Colonic mucosa (tissue), 4 donors: ENCODE data around the gene NTMT1. TPM values are rescaled to one million over a fixed set of nuclear protein-coding genes. Genes with fewer than 3 reads are reported as not detected.

ENCODE experiments used
- DNase-seq: peaks from one replicate; pipeline ENCODE4 v3.0.0-alpha.2; 2020
- H3K27ac ChIP-seq: fragments of 200-600 bp; one replicate; pipeline ENCODE4 v1.8.0; 2021
- H3K27me3 ChIP-seq: fragments of 200-600 bp; one replicate; pipeline ENCODE4 v1.8.0; 2021
- H3K36me3 ChIP-seq: fragments of 200-600 bp; one replicate; pipeline ENCODE4 v1.8.0; 2021
- H3K4me1 ChIP-seq: fragments of 200-600 bp; one replicate; pipeline ENCODE4 v1.8.0; 2021; ENCODE audit warnings: mild to moderate bottlenecking
- H3K4me3 ChIP-seq: fragments of 200-600 bp; one replicate; pipeline ENCODE4 v1.8.0; 2021
- H3K9ac ChIP-seq, 2 donors: one replicate each; pipeline ENCODE4 v1.7.0; 2013; ENCODE audit warnings: control low read depth in 2 of 2, low read depth in 2 of 2, low read length in 2 of 2
- H3K9me3 ChIP-seq: fragments of 200-600 bp; one replicate; pipeline ENCODE4 v1.8.0; 2021
- intact Hi-C: fragments of 100-400 bp; cut with DNase I; formaldehyde crosslinking; loops from one replicate; pipeline ENCODE4 v1.14.1; 2022
- total RNA-seq, 2 donors: library from RNA; stranded (reverse); fragmentation: NEBNext Ultra II Directional in 1 of 2; extraction: Animal tissue kit (Norgen Biotek cat#: 25700) in 1 of 2; gene quantifications; one replicate each; pipeline ENCODE4 v1.2.1, GENCODE V29; 2021
- TF ChIP-seq, protein P1 (sequence below): fragments of 200-600 bp; IDR thresholded peaks from one replicate; pipeline ENCODE4 v1.8.0; 2022; ENCODE audit warnings: antibody characterized with exemption, mild to moderate bottlenecking
- donor health status: healthy.
- donor health status: DM: no; HTN: no; CAD: no.
- donor health status: DM: no; HTN: no; CAD: no.

Gene NTMT1
- total RNA-seq, 2 donors from 2014 or later: 25.3 to 50.2 TPM

DNA sequence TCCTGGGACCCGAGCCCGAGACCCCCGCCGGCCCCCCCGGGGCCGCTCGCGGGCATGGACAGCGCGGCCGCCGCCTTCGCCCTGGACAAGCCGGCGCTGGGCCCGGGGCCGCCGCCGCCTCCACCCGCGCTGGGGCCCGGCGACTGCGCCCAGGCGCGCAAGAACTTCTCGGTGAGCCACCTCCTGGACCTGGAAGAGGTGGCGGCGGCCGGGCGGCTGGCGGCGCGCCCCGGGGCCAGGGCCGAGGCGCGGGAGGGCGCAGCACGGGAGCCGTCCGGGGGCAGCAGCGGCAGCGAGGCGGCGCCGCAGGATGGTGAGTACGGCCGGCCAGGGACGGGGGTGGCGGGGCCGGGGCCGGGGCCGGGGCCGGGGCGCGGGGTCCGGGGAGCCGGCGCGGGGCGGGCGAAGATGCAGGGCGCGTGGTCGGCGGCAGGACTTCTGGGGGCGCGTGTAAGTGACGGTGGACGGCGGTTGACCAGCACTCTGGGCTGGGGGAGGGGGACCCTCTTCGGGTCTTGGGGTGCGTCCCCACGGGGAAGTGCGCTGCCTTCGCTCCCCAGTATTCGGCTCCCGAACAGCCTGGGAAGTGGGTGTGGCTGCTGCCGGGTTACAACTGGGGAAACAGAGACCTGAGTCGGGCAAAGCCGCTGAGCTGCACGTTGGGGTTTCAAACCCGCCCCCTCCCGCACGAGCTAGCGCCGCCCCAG lies 40.0 kb downstream of the NTMT1 start:
- peaks cover 24% of the 10 kb centered on the region for H3K27me3 ChIP-seq
- DNase-seq: no peak
- H3K9me3 ChIP-seq: no peaks in the 10 kb centered on the region
- no peak overlapping the region for H3K27ac ChIP-seq
- intact Hi-C loops: no loop called here
- no peak overlapping the region for H3K9ac ChIP-seq
- H3K4me1 ChIP-seq: peaks cover 4% of the 10 kb centered on the region
- peak overlapping the region; percentile 7 for H3K4me3 ChIP-seq
- TF ChIP-seq, protein P1, sequence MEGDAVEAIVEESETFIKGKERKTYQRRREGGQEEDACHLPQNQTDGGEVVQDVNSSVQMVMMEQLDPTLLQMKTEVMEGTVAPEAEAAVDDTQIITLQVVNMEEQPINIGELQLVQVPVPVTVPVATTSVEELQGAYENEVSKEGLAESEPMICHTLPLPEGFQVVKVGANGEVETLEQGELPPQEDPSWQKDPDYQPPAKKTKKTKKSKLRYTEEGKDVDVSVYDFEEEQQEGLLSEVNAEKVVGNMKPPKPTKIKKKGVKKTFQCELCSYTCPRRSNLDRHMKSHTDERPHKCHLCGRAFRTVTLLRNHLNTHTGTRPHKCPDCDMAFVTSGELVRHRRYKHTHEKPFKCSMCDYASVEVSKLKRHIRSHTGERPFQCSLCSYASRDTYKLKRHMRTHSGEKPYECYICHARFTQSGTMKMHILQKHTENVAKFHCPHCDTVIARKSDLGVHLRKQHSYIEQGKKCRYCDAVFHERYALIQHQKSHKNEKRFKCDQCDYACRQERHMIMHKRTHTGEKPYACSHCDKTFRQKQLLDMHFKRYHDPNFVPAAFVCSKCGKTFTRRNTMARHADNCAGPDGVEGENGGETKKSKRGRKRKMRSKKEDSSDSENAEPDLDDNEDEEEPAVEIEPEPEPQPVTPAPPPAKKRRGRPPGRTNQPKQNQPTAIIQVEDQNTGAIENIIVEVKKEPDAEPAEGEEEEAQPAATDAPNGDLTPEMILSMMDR: no peak
- no peaks in the 10 kb centered on the region for H3K36me3 ChIP-seq

DNA sequence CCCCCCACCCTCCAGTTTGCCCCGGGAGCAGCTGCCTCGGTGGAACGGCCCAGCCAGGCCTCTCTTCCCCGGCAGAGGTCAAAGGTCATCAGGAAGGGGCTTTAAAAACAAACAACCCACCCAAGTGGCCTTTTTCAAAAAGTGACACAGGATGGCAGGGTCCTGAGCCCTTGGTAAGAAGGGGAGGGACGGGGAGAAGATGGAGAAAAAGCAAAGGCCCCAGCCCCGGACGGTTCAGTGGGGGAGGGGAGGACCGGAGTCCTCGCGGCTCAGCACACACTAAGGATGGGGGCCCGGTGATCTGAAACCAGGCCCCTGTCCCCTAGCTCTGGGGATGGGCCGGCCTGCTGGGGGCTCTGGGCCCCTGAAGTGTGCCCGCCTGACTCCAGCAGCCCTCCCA lies 40.6 kb downstream of the NTMT1 start:
- Histone ChIP-seq H3K36me3 (no peaks in the 10 kb centered on the region), H3K4me1 (peaks cover 4% of the 10 kb centered on the region), H3K9ac (no peak overlapping the region), H3K27me3 (peaks cover 24% of the 10 kb centered on the region), H3K4me3 (peak overlapping the region; percentile 7), H3K27ac (no peak overlapping the region), H3K9me3 (no peaks in the 10 kb centered on the region)
- TF ChIP-seq, protein P1: no peak
- intact Hi-C loops: no loop called here
- DNase-seq: no peak

DNA sequence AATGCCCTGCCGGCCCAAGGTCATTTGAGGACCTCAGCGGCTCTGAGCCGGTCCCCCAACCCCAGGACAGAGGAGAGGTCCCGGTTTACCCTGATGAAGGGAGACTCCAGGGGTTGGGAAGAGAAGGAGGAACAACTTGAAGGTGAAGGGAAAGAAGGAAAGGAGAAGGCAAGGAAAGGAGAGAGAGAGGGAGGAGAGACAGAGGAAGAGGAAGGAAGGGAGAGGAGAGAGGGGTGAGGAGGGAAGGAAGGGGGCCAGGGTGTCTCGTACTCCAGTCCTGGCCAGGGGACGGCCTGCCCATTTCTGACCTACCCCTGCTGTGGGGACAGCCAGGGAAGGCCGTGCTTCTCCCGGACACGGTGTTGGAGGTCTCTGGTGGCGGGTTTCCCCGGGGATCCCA lies 41.4 kb downstream of the NTMT1 start:
- Histone ChIP-seq H3K27me3 (peaks cover 24% of the 10 kb centered on the region), H3K4me1 (peaks cover 4% of the 10 kb centered on the region), H3K9me3 (no peaks in the 10 kb centered on the region), H3K36me3 (no peaks in the 10 kb centered on the region), H3K4me3 (no peak overlapping the region), H3K27ac (no peak overlapping the region), H3K9ac (no peak overlapping the region)
- intact Hi-C loops: no loop called here
- no peak for DNase-seq
- TF ChIP-seq, protein P1: no peak

DNA sequence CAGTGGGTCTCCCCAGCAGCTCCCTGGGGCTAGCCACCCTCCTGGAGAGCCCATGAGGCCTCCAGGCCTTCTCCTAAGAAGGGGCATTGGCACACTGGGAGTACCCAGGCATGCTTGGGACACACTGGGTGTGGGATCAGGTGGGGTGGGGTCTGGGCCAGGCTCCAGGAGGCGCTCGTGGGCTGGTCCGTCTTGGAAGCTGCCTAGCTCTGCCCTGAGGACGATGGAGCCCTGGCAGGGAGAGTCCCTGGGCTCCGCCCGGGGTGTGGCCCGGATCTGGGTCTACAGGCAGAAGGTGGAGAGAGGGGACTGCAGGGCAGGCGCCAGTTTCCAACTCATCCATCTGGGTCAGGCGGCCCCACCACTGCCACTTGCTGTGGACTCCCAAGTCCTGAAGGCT lies 41.9 kb downstream of the NTMT1 start:
- Histone ChIP-seq H3K27ac (no peak overlapping the region), H3K4me1 (peaks cover 4% of the 10 kb centered on the region), H3K27me3 (peaks cover 24% of the 10 kb centered on the region), H3K9me3 (no peaks in the 10 kb centered on the region), H3K4me3 (no peak overlapping the region), H3K9ac (no peak overlapping the region), H3K36me3 (no peaks in the 10 kb centered on the region)
- DNase-seq: peak; percentile 52
- intact Hi-C loops: no loop called here
- TF ChIP-seq, protein P1: no peak

DNA sequence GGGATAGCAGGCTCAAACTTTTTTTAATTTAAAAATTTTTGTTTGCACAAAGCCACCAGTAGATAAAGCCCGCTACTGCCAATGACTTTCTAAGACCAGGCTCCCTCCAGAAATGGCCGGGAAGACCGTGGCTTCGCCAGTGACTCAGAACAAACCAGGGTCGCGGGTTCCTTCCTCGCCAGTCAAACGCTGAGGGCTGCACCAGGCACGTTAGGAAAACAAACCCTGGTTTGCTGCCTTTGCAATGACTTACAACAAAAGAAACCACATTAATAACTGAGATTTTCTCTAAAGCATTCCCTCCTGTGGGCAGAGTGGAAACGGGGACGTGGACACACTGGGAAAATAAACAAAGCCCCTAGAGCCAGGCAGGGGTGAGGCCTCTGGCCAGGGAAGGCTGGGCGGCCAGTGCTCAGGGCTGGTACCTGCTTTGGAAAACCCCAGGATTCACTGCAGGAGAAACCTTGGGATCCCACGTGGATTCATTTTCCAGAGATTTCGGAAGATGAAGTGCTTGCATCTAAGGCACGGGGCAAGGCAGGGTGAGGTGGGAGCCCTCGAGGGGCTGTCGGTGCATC lies 43.3 kb downstream of the NTMT1 start:
- TF ChIP-seq, protein P1: no peak
- no peak overlapping the region for H3K9ac ChIP-seq
- H3K36me3 ChIP-seq: no peaks in the 10 kb centered on the region
- H3K4me1 ChIP-seq: peaks cover 4% of the 10 kb centered on the region
- H3K27me3 ChIP-seq: peaks cover 24% of the 10 kb centered on the region
- intact Hi-C loops: no loop called here
- no peak overlapping the region for H3K4me3 ChIP-seq
- H3K9me3 ChIP-seq: no peaks in the 10 kb centered on the region
- no peak for DNase-seq
- H3K27ac ChIP-seq: no peak overlapping the region
